Tibial artery (tissue), 4 donors: ENCODE results near the gene CEP72.

ENCODE experiments used
- DNase-seq, 2 donors: peaks; one replicate each; pipeline ENCODE4 v3.0.0-alpha.2; 2019
- H3K27ac ChIP-seq, 2 donors: fragments of 200-600 bp; sonication (generic) in 1 of 2; 1 replicate in 1 of 2; 2 replicates in 1 of 2; pipeline ENCODE4 v1.5.1; 2018 to 2019; ENCODE audit warnings: mild to moderate bottlenecking in 1 of 2
- H3K27me3 ChIP-seq, 2 donors: fragments of 200-600 bp; sonication (generic) in 1 of 2; one replicate each; pipeline versions ENCODE4 v1.5.1 to v1.6.0; 2016 to 2019
- H3K36me3 ChIP-seq, 3 donors: fragments of 200-600 bp; sonication (generic) in 2 of 3; one replicate each; pipeline ENCODE4 v1.5.1; 2016 to 2019; ENCODE audit warnings: mild to moderate bottlenecking in 2 of 3
- H3K4me1 ChIP-seq, 4 donors: fragments of 200-600 bp; sonication (generic) in 2 of 4; 1 replicate in 3 of 4; 2 replicates in 1 of 4; pipeline ENCODE4 v1.5.1; 2016 to 2019
- H3K4me3 ChIP-seq, 2 donors: fragments of 200-600 bp; sonication (generic) in 1 of 2; 1 replicate in 1 of 2; 2 replicates in 1 of 2; pipeline ENCODE4 v1.5.1; 2018 to 2019; ENCODE audit warnings: mild to moderate bottlenecking in 2 of 2
- H3K9me3 ChIP-seq, 3 donors: fragments of 200-600 bp; sonication (generic) in 1 of 3; one replicate each; pipeline ENCODE4 v1.5.1; 2016 to 2019
- CTCF ChIP-seq, 2 experiments: fragments of 200-600 bp in 1 of 2; fragments of 450-650 bp in 1 of 2; IDR thresholded peaks; one replicate each; pipeline ENCODE4 v1.5.1; 2017 to 2019; ENCODE audit warnings: antibody characterized with exemption in 2 of 2, mild to moderate bottlenecking in 1 of 2, moderate library complexity in 1 of 2
- intact Hi-C: fragments of 100-400 bp; cut with DNase I; formaldehyde crosslinking; loops from one replicate; pipeline ENCODE4 v1.15.0; 2023; ENCODE audit warnings: low total_unique reads

CEP72 gene

GRCh38 chr5:587403-587802 is 24.7 kb upstream of the CEP72 start:
- Histone ChIP-seq H3K9me3 (no peaks in the 10 kb centered on the region), H3K27ac (no peak overlapping the region), H3K4me1 (no peaks in the 10 kb centered on the region), H3K27me3 (peaks cover 0 to 17% of the 10 kb centered on the region in 2 donors), H3K4me3 (no peak overlapping the region), H3K36me3 (no peaks in the 10 kb centered on the region)
- no peak for TF ChIP-seq CTCF (IDR thresholded peaks at IDR 0.05)
- no peak for DNase-seq
- intact Hi-C loops: no loop called here

GRCh38 chr5:588406-588995 is 23.6 kb upstream of the CEP72 start:
- H3K9me3 ChIP-seq: no peaks in the 10 kb centered on the region
- no peak for TF ChIP-seq CTCF (IDR thresholded peaks at IDR 0.05)
- no peaks in the 10 kb centered on the region for H3K4me1 ChIP-seq
- no peak overlapping the region for H3K4me3 ChIP-seq
- peak; percentile 1 to 42 for DNase-seq
- H3K36me3 ChIP-seq: no peaks in the 10 kb centered on the region
- H3K27me3 ChIP-seq: peaks cover 0 to 16% of the 10 kb centered on the region in 2 donors
- intact Hi-C loops: no loop called here
- no peak overlapping the region for H3K27ac ChIP-seq

GRCh38 chr5:589173-589572 is 23.0 kb upstream of the CEP72 start:
- Histone ChIP-seq H3K27ac (no peak overlapping the region), H3K9me3 (no peaks in the 10 kb centered on the region), H3K4me3 (no peak overlapping the region), H3K27me3 (peaks cover 0 to 21% of the 10 kb centered on the region in 2 donors), H3K36me3 (no peaks in the 10 kb centered on the region), H3K4me1 (no peaks in the 10 kb centered on the region)
- DNase-seq: peak; percentile 0 to 28
- no peak for TF ChIP-seq CTCF (IDR thresholded peaks at IDR 0.05)
- intact Hi-C loops: no loop called here

GRCh38 chr5:589588-589987 is 22.6 kb upstream of the CEP72 start:
- intact Hi-C loops: no loop called here
- H3K9me3 ChIP-seq: no peaks in the 10 kb centered on the region
- H3K27ac ChIP-seq: no peak overlapping the region
- H3K36me3 ChIP-seq: no peaks in the 10 kb centered on the region
- TF ChIP-seq CTCF (IDR thresholded peaks at IDR 0.05): no peak
- DNase-seq: peak; percentile 16 to 31
- no peak overlapping the region for H3K4me3 ChIP-seq
- peaks cover 0 to 24% of the 10 kb centered on the region in 2 donors for H3K27me3 ChIP-seq
- no peaks in the 10 kb centered on the region for H3K4me1 ChIP-seq

- no peaks in the 10 kb centered on the region for H3K4me1 ChIP-seq
- H3K36me3 ChIP-seq: no peaks in the 10 kb centered on the region
- H3K4me3 ChIP-seq: no peak overlapping the region
- peaks cover 0 to 25% of the 10 kb centered on the region in 2 donors for H3K27me3 ChIP-seq
- no peak for TF ChIP-seq CTCF (IDR thresholded peaks at IDR 0.05)
- no peak overlapping the region for H3K27ac ChIP-seq
- intact Hi-C loops: no loop called here
- H3K9me3 ChIP-seq: no peaks in the 10 kb centered on the region
- no peak for DNase-seq
These were observed 21.8 kb upstream of the CEP72 start for GRCh38 chr5:590346-590745.

GRCh38 chr5:591746-592145 is 20.4 kb upstream of the CEP72 start:
- no peak overlapping the region for H3K27ac ChIP-seq
- DNase-seq: peak; percentile 15 to 35
- peaks cover 0 to 26% of the 10 kb centered on the region in 2 donors for H3K27me3 ChIP-seq
- no peak overlapping the region for H3K4me3 ChIP-seq
- no peaks in the 10 kb centered on the region for H3K4me1 ChIP-seq
- intact Hi-C loops: no loop called here
- no peak for TF ChIP-seq CTCF (IDR thresholded peaks at IDR 0.05)
- H3K36me3 ChIP-seq: no peaks in the 10 kb centered on the region
- no peaks in the 10 kb centered on the region for H3K9me3 ChIP-seq
